HL-60/S4 treated with retinoic acid at 250 ng/mL for 4 days and 3 days (cell line): Measurements from ENCODE around the gene RXYLT1.
"Not testable (repeated sequence)": the region's sequence is repeated elsewhere in the genome, so short reads cannot be mapped to it uniquely, and the experiment has no call there.

Experiments
- in situ Hi-C: fragments of 300-500 bp; cut with MboI; formaldehyde crosslinking; loops from 2 replicates; pipeline ENCODE4 v1.7.0; 2022; ENCODE audit warnings: low sequenced_read_pairs

Gene RXYLT1

GRCh38 chr12:63841011-63841410 is 61.3 kb downstream of the RXYLT1 start:
- in situ Hi-C loops = no loop called here

- in situ Hi-C loops = no loop called here
These were observed 61.9 kb downstream of the RXYLT1 start for GRCh38 chr12:63841571-63841970.

GRCh38 chr12:63842750-63843149 is 63.0 kb downstream of the RXYLT1 start:
- in situ Hi-C loops = not testable (repeated sequence)

GRCh38 chr12:63843254-63843720 is 63.6 kb downstream of the RXYLT1 start:
- in situ Hi-C loops = no loop called here

- in situ Hi-C loops = no loop called here
These were observed 64.1 kb downstream of the RXYLT1 start for GRCh38 chr12:63843721-63844390.

GRCh38 chr12:63844391-63845341 is 65.0 kb downstream of the RXYLT1 start, which contains the start of gene SRGAP1:
TSS of gene SRGAP1 (plus strand) at chr12:63844700. CDS start at chr12:63844817, 117 bp downstream.
- in situ Hi-C loops = no loop called here

GRCh38 chr12:63845726-63846125 is 66.0 kb downstream of the RXYLT1 start:
- in situ Hi-C loops = no loop called here

GRCh38 chr12:63846238-63846967 is 66.7 kb downstream of the RXYLT1 start:
- in situ Hi-C loops = no loop called here

GRCh38 chr12:63848450-63848849 is 68.7 kb downstream of the RXYLT1 start:
- in situ Hi-C loops = no loop called here

- in situ Hi-C loops = no loop called here
These were observed 69.5 kb downstream of the RXYLT1 start for GRCh38 chr12:63849106-63849620.

- in situ Hi-C loops = no loop called here
These were observed 69.9 kb downstream of the RXYLT1 start for GRCh38 chr12:63849641-63850040.

GRCh38 chr12:63853978-63854377 is 74.3 kb downstream of the RXYLT1 start:
- in situ Hi-C loops = no loop called here

GRCh38 chr12:63855299-63855698 is 75.6 kb downstream of the RXYLT1 start:
- in situ Hi-C loops = no loop called here

- in situ Hi-C loops = no loop called here
These were observed 78.3 kb downstream of the RXYLT1 start for GRCh38 chr12:63857771-63858670.
